ENCODE measurements around the gene RASGRF1.
A peak's percentile ranks its signal among the peaks of the same experiment; 100 is the strongest.
"Not testable (repeated sequence)": the region's sequence is repeated elsewhere in the genome, so short reads cannot be mapped to it uniquely, and the experiment has no call there.

RASGRF1 gene

GRCh38 chr15:78929536-78930264 lies 160.9 kb downstream of the RASGRF1 start:
- DNase-seq, result no peak

- no peak for DNase-seq
Measured at GRCh38 chr15:78928616-78929093, 161.9 kb downstream of the RASGRF1 start.

GRCh38 chr15:78928176-78928575 lies 162.4 kb downstream of the RASGRF1 start:
- DNase-seq, result not testable (repeated sequence)

- peak; percentile 64 for DNase-seq
Measured at GRCh38 chr15:78927077-78927790, 163.3 kb downstream of the RASGRF1 start.

- DNase-seq, result no peak
Measured at GRCh38 chr15:78925956-78926743, 164.4 kb downstream of the RASGRF1 start.

- no peak for DNase-seq
Measured at GRCh38 chr15:78925076-78925624, 165.4 kb downstream of the RASGRF1 start.

- no peak for DNase-seq
Measured at GRCh38 chr15:78923480-78924360, 166.9 kb downstream of the RASGRF1 start.

GRCh38 chr15:78923015-78923414 lies 167.6 kb downstream of the RASGRF1 start:
- DNase-seq, result no peak

GRCh38 chr15:78922527-78922926 lies 168.1 kb downstream of the RASGRF1 start:
- no peak for DNase-seq

- no peak for DNase-seq
Measured at GRCh38 chr15:78921940-78922339, 168.6 kb downstream of the RASGRF1 start.

- DNase-seq, result no peak
Measured at GRCh38 chr15:78921517-78921916, 169.1 kb downstream of the RASGRF1 start.

GRCh38 chr15:78917888-78918287 lies 172.7 kb downstream of the RASGRF1 start:
- DNase-seq, result no peak

- no peak for DNase-seq
Measured at GRCh38 chr15:78916088-78916487, 174.5 kb downstream of the RASGRF1 start.

- DNase-seq, result peak; percentile 60
Measured at GRCh38 chr15:78915341-78916087, 175.1 kb downstream of the RASGRF1 start.

GRCh38 chr15:78914027-78914764 lies 176.4 kb downstream of the RASGRF1 start:
- no peak for DNase-seq

- DNase-seq, result no peak
Measured at GRCh38 chr15:78913012-78913411, 177.6 kb downstream of the RASGRF1 start.

GRCh38 chr15:78912316-78912715 lies 178.3 kb downstream of the RASGRF1 start:
- no peak for DNase-seq

- DNase-seq, result no peak
Measured at GRCh38 chr15:78910271-78910670, 180.3 kb downstream of the RASGRF1 start.

Data from CD4-positive, alpha-beta T cell treated with Interleukin-15 for 1 hour (primary cell).